GM19043 (cell line): ENCODE data around the gene SGSM2.

Source experiments
- ATAC-seq: cut with Tn5 transposase; IDR thresholded peaks from one replicate; pipeline ENCODE4 v1.9.1; 2021; ENCODE audit warnings: low read depth; ENCODE audit not compliant: unreplicated experiment

SGSM2 gene

DNA sequence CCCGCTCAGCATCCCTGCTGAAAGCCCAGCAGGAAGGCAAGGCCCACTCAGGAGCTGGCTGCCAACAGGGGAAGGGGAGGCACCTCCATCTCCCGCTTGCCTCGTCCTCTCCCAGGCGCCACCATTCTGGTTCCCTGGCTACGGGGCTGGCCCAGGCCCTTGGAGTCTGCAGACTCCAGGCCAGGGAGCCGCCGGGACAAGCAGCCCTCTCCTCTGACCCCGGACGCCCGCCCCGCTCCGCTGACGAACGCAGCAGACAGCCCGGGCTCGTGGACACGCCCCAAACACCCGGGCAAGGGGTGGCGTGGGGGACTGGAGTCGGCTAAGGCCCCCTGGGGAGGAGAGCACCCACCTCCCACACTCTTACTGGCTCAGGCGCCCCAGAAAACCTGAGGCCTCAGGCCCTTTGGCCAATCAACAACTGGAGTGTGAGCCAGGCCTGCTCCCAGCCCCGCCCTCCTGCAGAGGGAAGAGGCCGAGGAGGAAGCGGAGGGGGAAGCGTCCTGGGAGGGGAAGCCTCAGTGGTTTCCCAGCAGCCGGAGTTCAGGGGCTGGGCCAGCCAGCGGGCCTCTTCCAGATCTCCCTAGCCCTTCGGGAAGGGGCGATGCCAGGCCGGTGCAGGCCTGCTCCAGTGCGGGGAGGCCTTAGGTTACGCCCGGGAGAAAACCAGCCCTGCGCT is 59.4 kb downstream of the SGSM2 start:
- peak; percentile 25 for ATAC-seq

- no peak for ATAC-seq
Observed at GRCh38 chr17:2397247-2398171, 60.2 kb downstream of the SGSM2 start.

- ATAC-seq, result no peak
Observed at GRCh38 chr17:2398182-2398581, 60.9 kb downstream of the SGSM2 start.

DNA sequence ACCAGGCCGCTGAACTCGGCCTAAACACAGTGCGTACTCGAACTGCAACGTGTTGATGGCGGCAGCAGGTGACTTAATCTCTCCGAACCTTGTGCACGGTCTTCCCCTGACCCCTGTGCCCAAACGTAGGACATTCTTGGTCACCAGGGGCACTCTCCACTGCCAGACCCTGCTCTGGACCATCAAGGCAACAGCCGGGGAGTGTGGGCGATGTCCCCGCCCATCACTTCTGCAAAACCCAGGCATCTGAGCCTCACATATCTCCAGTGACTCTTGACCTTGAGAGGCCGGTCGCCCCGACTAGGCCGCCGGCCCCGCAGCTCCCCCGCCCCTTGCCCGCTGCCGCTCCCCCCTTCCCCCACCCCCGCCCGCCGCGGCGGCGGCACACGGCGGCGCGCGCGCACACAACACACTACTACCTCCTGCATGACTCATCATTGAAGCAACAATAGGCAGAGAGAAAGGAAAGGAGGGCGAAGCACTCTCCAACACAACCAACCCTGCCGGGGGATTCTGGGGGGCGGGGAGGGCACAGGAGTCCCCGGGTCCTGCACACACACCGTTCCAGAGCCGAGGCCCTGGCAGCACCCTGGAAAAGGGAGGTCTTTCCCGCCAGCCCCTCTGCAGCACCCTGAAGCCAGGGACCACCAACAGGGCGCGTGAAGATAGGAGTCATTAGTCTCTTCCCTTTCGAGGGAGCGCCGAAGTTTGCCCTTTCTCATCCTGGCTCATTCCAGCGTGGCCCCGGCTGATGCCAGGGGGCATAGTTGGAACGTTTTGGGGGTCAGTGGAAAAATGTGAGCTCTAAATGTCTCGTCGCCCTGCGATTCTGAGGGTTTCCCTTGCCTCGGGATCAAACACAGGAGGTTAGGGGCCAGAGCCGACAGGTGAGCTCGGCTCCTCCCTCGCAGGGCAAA is 61.6 kb downstream of the SGSM2 start:
- no peak for ATAC-seq

DNA sequence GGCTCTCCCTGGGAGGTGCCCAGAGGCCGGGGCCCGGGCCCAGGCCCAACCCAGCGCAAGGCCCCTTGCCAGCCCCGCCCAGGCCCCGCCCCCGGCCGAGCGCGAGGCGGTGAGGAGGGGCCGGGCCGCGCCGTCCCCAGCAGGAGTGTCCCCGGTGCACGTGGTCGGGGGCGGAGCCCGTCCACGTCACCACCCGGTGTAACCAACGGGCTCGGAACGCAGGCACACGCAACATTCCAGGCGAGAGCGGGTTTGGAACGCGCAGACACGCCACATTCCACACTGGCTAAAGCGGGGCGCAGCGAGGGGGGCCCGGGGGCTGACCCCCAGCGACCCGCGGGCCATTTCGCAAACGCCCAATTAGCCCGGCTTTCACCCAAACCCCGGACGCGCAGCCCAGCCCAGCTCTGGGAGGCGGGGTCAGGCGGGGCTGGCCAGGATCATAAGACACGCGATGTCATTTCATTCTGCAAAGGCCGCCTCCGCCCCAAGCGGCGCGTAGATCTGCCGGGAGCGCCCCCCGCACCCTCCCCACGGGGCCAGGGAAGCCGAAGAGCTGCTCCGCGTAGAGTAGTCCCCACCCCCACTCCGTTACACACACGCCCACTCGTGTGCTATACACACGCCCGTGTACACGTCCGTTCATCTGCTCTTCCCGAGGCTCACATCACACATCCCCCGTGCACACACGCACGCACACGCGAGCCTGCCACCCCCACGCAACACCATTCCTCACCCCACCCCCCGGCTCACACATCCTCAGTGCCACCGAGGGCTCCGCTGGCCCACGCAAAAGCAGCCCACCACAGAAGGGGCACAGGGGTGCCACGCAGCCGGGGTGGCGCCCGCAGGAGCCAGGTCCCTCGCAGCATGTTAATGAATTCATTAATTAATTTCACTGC is 62.5 kb downstream of the SGSM2 start:
- ATAC-seq, result peak; percentile 35

DNA sequence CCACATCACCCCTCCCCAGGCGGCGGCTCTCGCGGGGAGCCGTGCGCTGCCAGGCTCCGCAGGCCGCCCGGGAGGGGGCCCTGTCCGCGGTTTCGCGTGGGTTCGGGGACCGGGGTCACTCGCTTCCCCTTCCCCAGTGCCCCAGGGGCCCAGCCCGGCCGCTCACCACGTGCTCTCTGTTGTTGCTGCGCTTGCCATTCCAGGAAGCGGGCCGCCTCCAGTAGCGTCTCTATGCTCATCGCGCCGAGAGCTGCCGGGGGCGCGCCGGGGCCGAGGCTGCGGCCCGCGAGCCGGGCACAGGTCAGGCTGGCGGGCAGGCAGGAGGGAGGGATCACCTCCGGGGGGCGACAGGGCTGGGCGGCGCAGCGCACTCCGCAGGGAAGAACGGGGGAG is 63.2 kb downstream of the SGSM2 start:
- no peak for ATAC-seq

GRCh38 chr17:2400877-2401425 is 63.6 kb downstream of the SGSM2 start, which contains the start of gene MNT:
Gene MNT (minus strand): TSS chr17:2401060. CDS start chr17:2400712, 348 bp downstream.
- peak; percentile 25 for ATAC-seq

- peak; percentile 40 for ATAC-seq
Observed at GRCh38 chr17:2401426-2402221, 64.3 kb downstream of the SGSM2 start.

GRCh38 chr17:2402544-2402943 is 65.2 kb downstream of the SGSM2 start:
- no peak for ATAC-seq

- no peak for ATAC-seq
Observed at GRCh38 chr17:2403044-2403443, 65.7 kb downstream of the SGSM2 start.

GRCh38 chr17:2405247-2405926 is 68.1 kb downstream of the SGSM2 start:
- ATAC-seq, result no peak

DNA sequence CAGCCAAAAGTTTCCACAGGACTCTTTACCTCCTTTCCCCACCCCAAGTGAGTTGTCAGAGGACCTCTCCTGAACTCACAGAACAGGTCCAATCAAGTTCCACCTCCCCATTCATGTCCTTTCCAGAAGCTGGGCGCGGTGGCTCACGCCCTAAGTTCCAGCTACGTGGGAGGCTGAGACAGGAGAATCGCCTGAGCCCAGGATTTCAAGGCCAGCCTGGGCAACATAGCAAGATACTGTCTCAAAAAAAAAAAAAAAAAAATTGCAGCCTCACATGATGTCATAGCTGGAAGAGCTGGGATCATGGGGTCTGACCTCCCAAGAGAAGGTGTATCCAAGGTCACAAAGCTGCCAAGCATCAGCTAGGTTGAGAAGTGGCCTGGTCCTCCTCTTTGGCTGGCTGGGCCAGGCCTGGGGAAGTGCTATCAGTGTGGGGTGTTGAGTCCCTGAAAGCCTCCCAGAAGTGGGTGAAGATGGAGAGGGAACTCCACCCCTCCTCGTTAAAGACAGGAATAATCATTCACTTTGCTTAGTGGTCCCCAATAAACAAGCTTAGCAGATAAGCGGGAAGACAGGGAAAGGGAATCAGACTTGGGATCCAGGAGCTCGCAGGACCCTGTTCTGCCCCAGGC is 69.1 kb downstream of the SGSM2 start:
- ATAC-seq, result no peak

- ATAC-seq, result no peak
Observed at GRCh38 chr17:2406903-2407790, 69.8 kb downstream of the SGSM2 start.

GRCh38 chr17:2410951-2411350 is 73.7 kb downstream of the SGSM2 start:
- ATAC-seq, result no peak

- ATAC-seq, result no peak
Observed at GRCh38 chr17:2412561-2413021, 75.3 kb downstream of the SGSM2 start.

GRCh38 chr17:2414446-2415064 is 77.3 kb downstream of the SGSM2 start:
- no peak for ATAC-seq
